Gastroesophageal sphincter (tissue), 4 donors: ENCODE data around the gene CDK18. TPM values are rescaled to one million over a fixed set of nuclear protein-coding genes. Genes with fewer than 3 reads are reported as not detected.

Experiments used
- ATAC-seq: fragments of 150-250 bp; one replicate; pipeline ENCODE4 v1.9.1; 2016; ENCODE audit warnings: mild to moderate bottlenecking, moderate library complexity
- H3K27ac ChIP-seq, 4 donors: fragments of 200-600 bp; sonication (generic) in 3 of 4; 1 replicate in 3 of 4; 2 replicates in 1 of 4; pipeline ENCODE4 v1.5.1; 2016 to 2019
- H3K27me3 ChIP-seq: fragments of 200-600 bp; sonication (generic); one replicate; pipeline ENCODE4 v1.5.1; 2019
- H3K36me3 ChIP-seq, 2 donors: fragments of 200-600 bp; sonication (generic); one replicate each; pipeline ENCODE4 v1.5.1; 2019; ENCODE audit warnings: control low read depth in 1 of 2
- H3K4me1 ChIP-seq, 3 donors: fragments of 200-600 bp; sonication (generic); 1 replicate in 2 of 3; 2 replicates in 1 of 3; pipeline ENCODE4 v1.5.1; 2016 to 2019; ENCODE audit warnings: control low read depth in 2 of 3
- H3K4me3 ChIP-seq, 2 donors: fragments of 200-600 bp; sonication (generic); one replicate each; pipeline ENCODE4 v1.5.1; 2019; ENCODE audit warnings: mild to moderate bottlenecking in 1 of 2, moderate library complexity in 1 of 2
- H3K9me3 ChIP-seq, 3 donors: fragments of 200-600 bp; sonication (generic); one replicate each; pipeline ENCODE4 v1.5.1; 2017 to 2019; ENCODE audit warnings: control low read depth in 2 of 3
- EP300 ChIP-seq: sonication (generic); formaldehyde crosslinking; IDR thresholded peaks from one replicate; pipeline ENCODE4 v1.6.1; 2017; ENCODE audit warnings: antibody characterized with exemption, mild to moderate bottlenecking
- POLR2A ChIP-seq, 2 donors: fragments of 450-650 bp; IDR thresholded peaks; one replicate each; pipeline ENCODE4 v1.6.1; 2017; ENCODE audit warnings: antibody characterized with exemption in 2 of 2, mild to moderate bottlenecking in 2 of 2, moderate library complexity in 1 of 2
- POLR2AphosphoS5 ChIP-seq: sonication (generic); formaldehyde crosslinking; IDR thresholded peaks from one replicate; pipeline ENCODE4 v1.6.1; 2017; ENCODE audit warnings: antibody characterized with exemption
- WGBS, 2 donors: methylation state at CpG; one replicate each; pipeline ENCODE4 v1.1.5; 2018; ENCODE audit warnings: low coverage in 1 of 2; 5-methylcytosine and 5-hydroxymethylcytosine counted together
- total RNA-seq, 4 donors: library from RNA; depleted of rRNA; stranded (reverse); fragments of >200 nt; gene quantifications; one replicate each; pipeline ENCODE4 v1.1.0, GENCODE V29; 2016
- TF ChIP-seq, protein P1 (sequence below), 4 experiments: fragments of 200-600 bp in 2 of 4; fragments of 450-650 bp in 2 of 4; sonication (generic) in 1 of 4; IDR thresholded peaks; one replicate each; pipeline ENCODE4 v1.5.1; 2017 to 2019; ENCODE audit warnings: antibody characterized with exemption in 4 of 4, mild to moderate bottlenecking in 2 of 4, moderate library complexity in 2 of 4

The CDK18 gene
- total RNA-seq, 4 donors from 2014 or later: 5.1 to 13.7 (median 6.3) TPM

GRCh38 chr1:205542367-205542766, 37.9 kb downstream of the CDK18 start:
- Histone ChIP-seq H3K4me3 (no peak overlapping the region), H3K36me3 (no peaks in the 10 kb centered on the region), H3K27me3 (peaks cover 52% of the 10 kb centered on the region), H3K9me3 (no peaks in the 10 kb centered on the region), H3K27ac (peak overlapping the region in 3 of 4 donors; percentile 35 to 73 (median 62)), H3K4me1 (peaks cover 0 to 18% (median 0%) of the 10 kb centered on the region in 3 donors)
- 75 to 93% methylated on average over 1 to 3 of the region's 11 CpGs for whole genome bisulfite sequencing, 2 donors
- no peak for ATAC-seq
- no peak for TF ChIP-seq POLR2AphosphoS5
- TF ChIP-seq, protein P1, sequence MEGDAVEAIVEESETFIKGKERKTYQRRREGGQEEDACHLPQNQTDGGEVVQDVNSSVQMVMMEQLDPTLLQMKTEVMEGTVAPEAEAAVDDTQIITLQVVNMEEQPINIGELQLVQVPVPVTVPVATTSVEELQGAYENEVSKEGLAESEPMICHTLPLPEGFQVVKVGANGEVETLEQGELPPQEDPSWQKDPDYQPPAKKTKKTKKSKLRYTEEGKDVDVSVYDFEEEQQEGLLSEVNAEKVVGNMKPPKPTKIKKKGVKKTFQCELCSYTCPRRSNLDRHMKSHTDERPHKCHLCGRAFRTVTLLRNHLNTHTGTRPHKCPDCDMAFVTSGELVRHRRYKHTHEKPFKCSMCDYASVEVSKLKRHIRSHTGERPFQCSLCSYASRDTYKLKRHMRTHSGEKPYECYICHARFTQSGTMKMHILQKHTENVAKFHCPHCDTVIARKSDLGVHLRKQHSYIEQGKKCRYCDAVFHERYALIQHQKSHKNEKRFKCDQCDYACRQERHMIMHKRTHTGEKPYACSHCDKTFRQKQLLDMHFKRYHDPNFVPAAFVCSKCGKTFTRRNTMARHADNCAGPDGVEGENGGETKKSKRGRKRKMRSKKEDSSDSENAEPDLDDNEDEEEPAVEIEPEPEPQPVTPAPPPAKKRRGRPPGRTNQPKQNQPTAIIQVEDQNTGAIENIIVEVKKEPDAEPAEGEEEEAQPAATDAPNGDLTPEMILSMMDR (IDR thresholded peaks at IDR 0.05): no peak
- no peak for TF ChIP-seq POLR2A (IDR thresholded peaks at IDR 0.05)

- peak overlapping the region in 3 of 4 donors; percentile 62 to 73 (median 65) for H3K27ac ChIP-seq
- no peak for TF ChIP-seq EP300
- TF ChIP-seq POLR2AphosphoS5: peak; percentile 20
- TF ChIP-seq, protein P1 (IDR thresholded peaks at IDR 0.05): no peak
- no peak for TF ChIP-seq POLR2A (IDR thresholded peaks at IDR 0.05)
- H3K4me3 ChIP-seq: peak overlapping the region in 1 of 2 donors; percentile 43
- H3K4me1 ChIP-seq: peaks cover 0 to 18% (median 0%) of the 10 kb centered on the region in 3 donors
- ATAC-seq: peak; percentile 91
- no peaks in the 10 kb centered on the region for H3K36me3 ChIP-seq
- H3K27me3 ChIP-seq: peaks cover 65% of the 10 kb centered on the region
- no peaks in the 10 kb centered on the region for H3K9me3 ChIP-seq
- 1 to 4% methylated on average over 9 to 15 of the region's 25 CpGs for whole genome bisulfite sequencing, 2 donors
These were observed 39.2 kb downstream of the CDK18 start for GRCh38 chr1:205543351-205544301.

DNA sequence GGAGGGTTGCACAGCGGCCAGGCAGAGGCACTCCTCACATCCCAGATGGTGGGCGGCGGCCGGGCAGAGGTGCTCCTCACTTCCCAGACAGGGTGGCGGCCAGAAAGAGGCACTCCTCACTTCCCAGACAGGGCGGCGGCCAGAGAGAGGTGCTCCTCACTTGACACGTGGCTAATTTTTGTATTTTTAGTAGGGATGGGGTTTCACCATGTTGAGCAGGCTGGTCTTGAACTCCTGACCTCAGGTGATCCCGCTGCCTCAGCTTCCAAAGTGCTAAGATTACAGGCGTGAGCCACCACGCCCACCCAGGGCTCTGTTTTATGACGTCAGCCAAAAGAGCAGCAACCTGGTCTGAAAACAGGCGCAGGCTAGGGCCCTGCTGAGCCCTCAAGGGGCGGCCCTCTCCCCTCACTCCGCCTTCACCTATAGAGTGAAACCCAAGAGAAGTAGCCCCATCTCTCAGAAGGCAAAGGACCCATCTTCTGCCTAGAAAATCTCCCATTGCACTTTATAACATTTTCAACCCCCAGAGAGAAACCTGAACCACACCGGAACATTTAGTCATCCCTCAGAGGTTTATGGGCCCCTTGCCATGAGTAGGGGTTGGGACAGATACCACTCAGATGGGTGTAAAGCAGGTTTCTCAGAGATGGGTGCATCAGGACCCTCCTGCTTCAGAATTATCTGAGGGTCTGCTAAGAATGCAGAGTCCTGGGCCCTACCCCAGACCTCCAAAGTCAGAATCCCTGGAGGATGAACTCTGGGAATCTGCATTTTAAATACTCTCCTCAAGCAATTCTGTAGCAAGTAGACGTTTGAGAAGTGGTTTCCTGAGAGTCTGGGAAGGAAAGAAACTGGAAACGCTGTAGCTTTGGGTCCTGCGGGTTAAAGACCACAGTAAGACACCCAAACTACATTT, 40.8 kb downstream of the CDK18 start:
- Histone ChIP-seq H3K27ac (no peak overlapping the region), H3K36me3 (no peaks in the 10 kb centered on the region), H3K27me3 (peaks cover 81% of the 10 kb centered on the region), H3K9me3 (no peaks in the 10 kb centered on the region), H3K4me3 (no peak overlapping the region), H3K4me1 (peaks cover 0 to 18% (median 0%) of the 10 kb centered on the region in 3 donors)
- no peak for ATAC-seq
- 56 to 67% methylated on average over 3 to 9 of the region's 19 CpGs for WGBS, 2 donors
- no peak for TF ChIP-seq POLR2A (IDR thresholded peaks at IDR 0.05)
- TF ChIP-seq, protein P1 (IDR thresholded peaks at IDR 0.05): no peak

DNA sequence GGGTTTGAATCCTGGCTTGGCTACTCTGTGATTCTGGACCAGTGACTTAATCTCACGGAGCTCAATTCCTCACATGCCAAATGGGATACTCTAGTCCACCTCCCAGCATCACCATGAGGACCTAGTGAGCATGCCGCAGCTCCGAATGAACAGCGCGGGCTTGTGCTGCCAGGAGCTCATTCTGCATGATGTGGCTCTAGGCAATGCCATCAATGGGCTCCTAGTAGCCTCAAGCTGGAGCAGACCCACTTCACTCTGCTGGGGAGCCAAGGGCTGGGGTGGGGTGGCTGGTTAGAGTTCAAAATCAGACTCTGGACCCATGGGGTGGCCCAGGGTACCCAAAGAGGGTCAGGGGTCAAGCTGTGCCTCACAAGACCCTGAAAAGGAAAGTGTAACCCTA, 41.5 kb downstream of the CDK18 start:
- H3K4me3 ChIP-seq: no peak overlapping the region
- H3K27me3 ChIP-seq: peaks cover 88% of the 10 kb centered on the region
- ATAC-seq: no peak
- H3K4me1 ChIP-seq: peaks cover 0 to 18% (median 0%) of the 10 kb centered on the region in 3 donors
- no peaks in the 10 kb centered on the region for H3K9me3 ChIP-seq
- no peak overlapping the region for H3K27ac ChIP-seq
- no peaks in the 10 kb centered on the region for H3K36me3 ChIP-seq
- TF ChIP-seq, protein P1 (IDR thresholded peaks at IDR 0.05): no peak
- TF ChIP-seq EP300 (no peak), POLR2A (IDR thresholded peaks at IDR 0.05) (no peak), POLR2AphosphoS5 (no peak)
- 80% methylated on average over 1 of the region's 5 CpGs; no CpG with 5 or more reads in 1 of the 2 donors for WGBS, 2 donors
